Measurements from ENCODE around the gene GNAQ. TPM values are rescaled to one million over a fixed set of nuclear protein-coding genes. Genes with fewer than 3 reads are reported as not detected.

The GNAQ gene
- total RNA-seq, 1 experiment from 2014 or later, result 48.6 TPM

- Mint-ChIP-seq H3K27ac (no peak overlapping the region), H3K9me3 (no peaks in the 10 kb centered on the region), H3K4me1 (peaks cover 14% of the 10 kb centered on the region in 2 experiments), H3K27me3 (ENCODE audit: low read depth) (no peaks in the 10 kb centered on the region), H3K36me3 (ENCODE audit: insufficient read depth in 1 of 3, low read depth in 3 of 3) (peaks cover 5 to 20% (median 11%) of the 10 kb centered on the region in 3 experiments; a peak in 6 of 7 replicates), H3K4me3 (no peak overlapping the region)
- no peak overlapping the region for H2AK5ac ChIP-seq (ENCODE audit: insufficient read length, low read length)
- H3K4me1 ChIP-seq (ENCODE audit: insufficient read depth, low read length), result no peaks in the 10 kb centered on the region
- H3K79me2 ChIP-seq (ENCODE audit: insufficient read depth, low read length), result no peaks in the 10 kb centered on the region
- no peaks in the 10 kb centered on the region for H3K27me3 ChIP-seq (ENCODE audit: insufficient read depth, low read length)
- H2BK15ac ChIP-seq (ENCODE audit: low read depth, low read length), result no peak overlapping the region
- H3K9me3 ChIP-seq (ENCODE audit: control insufficient read depth, low read depth, low read length), result no peaks in the 10 kb centered on the region
- H2BK12ac ChIP-seq (ENCODE audit: insufficient read length, low read depth, low read length), result no peak overlapping the region
- no peak overlapping the region for H4K8ac ChIP-seq (replicated peaks; ENCODE audit: insufficient read length, low read depth, low read length)
- H4K91ac ChIP-seq (ENCODE audit: insufficient read length, low read depth, low read length), result no peak overlapping the region
- H3K4me2 ChIP-seq (ENCODE audit: insufficient read depth, insufficient read length, low read length), result no peak overlapping the region
- no peak overlapping the region for H3T11ph ChIP-seq (ENCODE audit: low read length)
- no peak overlapping the region for H3K56ac ChIP-seq (ENCODE audit: insufficient read length, low read depth, low read length)
- H2BK120ac ChIP-seq (ENCODE audit: low read depth, low read length, poor library complexity, severe bottlenecking), result no peak overlapping the region
- TF ChIP-seq, protein P1, sequence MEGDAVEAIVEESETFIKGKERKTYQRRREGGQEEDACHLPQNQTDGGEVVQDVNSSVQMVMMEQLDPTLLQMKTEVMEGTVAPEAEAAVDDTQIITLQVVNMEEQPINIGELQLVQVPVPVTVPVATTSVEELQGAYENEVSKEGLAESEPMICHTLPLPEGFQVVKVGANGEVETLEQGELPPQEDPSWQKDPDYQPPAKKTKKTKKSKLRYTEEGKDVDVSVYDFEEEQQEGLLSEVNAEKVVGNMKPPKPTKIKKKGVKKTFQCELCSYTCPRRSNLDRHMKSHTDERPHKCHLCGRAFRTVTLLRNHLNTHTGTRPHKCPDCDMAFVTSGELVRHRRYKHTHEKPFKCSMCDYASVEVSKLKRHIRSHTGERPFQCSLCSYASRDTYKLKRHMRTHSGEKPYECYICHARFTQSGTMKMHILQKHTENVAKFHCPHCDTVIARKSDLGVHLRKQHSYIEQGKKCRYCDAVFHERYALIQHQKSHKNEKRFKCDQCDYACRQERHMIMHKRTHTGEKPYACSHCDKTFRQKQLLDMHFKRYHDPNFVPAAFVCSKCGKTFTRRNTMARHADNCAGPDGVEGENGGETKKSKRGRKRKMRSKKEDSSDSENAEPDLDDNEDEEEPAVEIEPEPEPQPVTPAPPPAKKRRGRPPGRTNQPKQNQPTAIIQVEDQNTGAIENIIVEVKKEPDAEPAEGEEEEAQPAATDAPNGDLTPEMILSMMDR (conservative IDR thresholded peaks at IDR 0.05), result no peak
- H4K5ac ChIP-seq (ENCODE audit: insufficient read length, low read depth, low read length), result no peak overlapping the region
- no peak overlapping the region for H3K14ac ChIP-seq (ENCODE audit: insufficient read depth, low read length)
- no peak overlapping the region for H2BK5ac ChIP-seq (ENCODE audit: insufficient read length, low read length)
- H3K9ac ChIP-seq (ENCODE audit: extremely low read depth, insufficient read length, low read length), result no peak overlapping the region
- DNase-seq, result no peak
- H3K27ac ChIP-seq (ENCODE audit: insufficient read length, low read depth, low read length), result no peak overlapping the region
- WGBS (ENCODE audit: extremely low coverage, insufficient read length, low lambda C conversion rate), result 100% methylated on average over 1 of the region's 2 CpGs
- no peaks in the 10 kb centered on the region for H3K79me1 ChIP-seq (ENCODE audit: insufficient read depth, low read depth, low read length, poor library complexity, severe bottlenecking)
- no peaks in the 10 kb centered on the region for H3K23me2 ChIP-seq (ENCODE audit: insufficient read length, low read depth, low read length, poor library complexity, severe bottlenecking)
- H2BK20ac ChIP-seq (ENCODE audit: low read depth, low read length, poor library complexity, severe bottlenecking), result no peak overlapping the region
- H3K23ac ChIP-seq (ENCODE audit: insufficient read length, low read depth, low read length), result no peak overlapping the region
- no peak overlapping the region for H3K18ac ChIP-seq (ENCODE audit: insufficient read length, low read depth, low read length)
- peaks cover 3% of the 10 kb centered on the region for H4K20me1 ChIP-seq (ENCODE audit: control insufficient read depth, insufficient read depth, insufficient read length)
- no peak overlapping the region for H3K4ac ChIP-seq (ENCODE audit: low read depth, low read length)
- H2AFZ ChIP-seq (ENCODE audit: low read length), result no peak overlapping the region
Measured at GRCh38 chr9:77896269-77896937, 135.2 kb downstream of the GNAQ start.
